ENCODE data around the gene STRA8. TPM values are rescaled to one million over a fixed set of nuclear protein-coding genes. Genes with fewer than 3 reads are reported as not detected.

STRA8 gene
- total RNA-seq, 1 experiment from 2014 or later: not detected

- H3K4me1 Mint-ChIP-seq (ENCODE audit: insufficient read depth, unreplicated experiment): no peaks in the 10 kb centered on the region
- no peak overlapping the region for H3K27ac Mint-ChIP-seq (ENCODE audit: low read depth, unreplicated experiment)
- POLR2A ChIA-PET: interaction anchor here (1.0 to 1.2 kb wide), 2 partner anchors 19 to 26 kb away, joined by 3 read pairs; no protein-coding TSS in a partner anchor
- TF ChIP-seq CTCF (IDR thresholded peaks at IDR 0.05; ENCODE audit: unreplicated experiment): no peak
- H3K36me3 Mint-ChIP-seq (ENCODE audit: insufficient read depth, unreplicated experiment): peaks cover 6% of the 10 kb centered on the region
- no peak for DNase-seq (ENCODE audit: unreplicated experiment)
- intact Hi-C loops (cut with micrococcal nuclease): no loop called here
- H3K27me3 Mint-ChIP-seq (ENCODE audit: insufficient read depth, unreplicated experiment): no peaks in the 10 kb centered on the region
- H3K9me3 Mint-ChIP-seq (ENCODE audit: unreplicated experiment): no peaks in the 10 kb centered on the region
- BruUV-seq (replicated peaks): no TSS peak
- CTCF ChIA-PET: interaction anchor here (0.6 to 1.2 kb wide), 2 partner anchors 15 to 18 kb away, joined by 3 to 4 read pairs; no protein-coding TSS in a partner anchor
- no peak overlapping the region for H3K4me3 Mint-ChIP-seq (ENCODE audit: unreplicated experiment)
Observed at GRCh38 chr7:135195156-135195555, 38.5 kb upstream of the STRA8 start.

- BruUV-seq (replicated peaks): no TSS peak
- Mint-ChIP-seq H3K9me3 (ENCODE audit: unreplicated experiment) (no peaks in the 10 kb centered on the region), H3K4me3 (ENCODE audit: unreplicated experiment) (no peak overlapping the region), H3K4me1 (ENCODE audit: insufficient read depth, unreplicated experiment) (no peaks in the 10 kb centered on the region), H3K27ac (ENCODE audit: low read depth, unreplicated experiment) (no peak overlapping the region), H3K27me3 (ENCODE audit: insufficient read depth, unreplicated experiment) (no peaks in the 10 kb centered on the region), H3K36me3 (ENCODE audit: insufficient read depth, unreplicated experiment) (peaks cover 6% of the 10 kb centered on the region)
- CTCF ChIA-PET: interaction anchor here (0.6 to 1.8 kb wide), 2 partner anchors 8 to 79 kb away, joined by 3 to 5 read pairs; no protein-coding TSS in a partner anchor
- intact Hi-C loops (cut with micrococcal nuclease): no loop called here
- no peak for DNase-seq (ENCODE audit: unreplicated experiment)
- TF ChIP-seq CTCF (IDR thresholded peaks at IDR 0.05; ENCODE audit: unreplicated experiment): no peak
- POLR2A ChIA-PET: interaction anchor here (0.6 kb wide), 1 partner anchor 15 kb away, joined by 3 read pairs; the partner anchor contains the start of gene WDR91
Observed at GRCh38 chr7:135195968-135196629, 37.5 kb upstream of the STRA8 start.

GRCh38 chr7:135197343-135197742, 36.3 kb upstream of the STRA8 start:
- no peak overlapping the region for H3K27ac Mint-ChIP-seq (ENCODE audit: low read depth, unreplicated experiment)
- H3K4me3 Mint-ChIP-seq (ENCODE audit: unreplicated experiment): no peak overlapping the region
- H3K9me3 Mint-ChIP-seq (ENCODE audit: unreplicated experiment): no peaks in the 10 kb centered on the region
- no peaks in the 10 kb centered on the region for H3K27me3 Mint-ChIP-seq (ENCODE audit: insufficient read depth, unreplicated experiment)
- intact Hi-C loops (cut with micrococcal nuclease): no loop called here
- H3K36me3 Mint-ChIP-seq (ENCODE audit: insufficient read depth, unreplicated experiment): peaks cover 10% of the 10 kb centered on the region
- ChIA-PET CTCF (interaction anchor here (0.7 to 1.8 kb wide), 2 partner anchors 10 to 549 kb away, joined by 3 to 5 read pairs; no protein-coding TSS in a partner anchor), POLR2A (interaction anchor here (0.8 kb wide), 1 partner anchor 13 kb away, joined by 3 read pairs; no protein-coding TSS in a partner anchor)
- no TSS peak for BruUV-seq (replicated peaks)
- DNase-seq (ENCODE audit: unreplicated experiment): no peak
- H3K4me1 Mint-ChIP-seq (ENCODE audit: insufficient read depth, unreplicated experiment): no peaks in the 10 kb centered on the region
- TF ChIP-seq CTCF (IDR thresholded peaks at IDR 0.05; ENCODE audit: unreplicated experiment): no peak

GRCh38 chr7:135197906-135198655, 35.6 kb upstream of the STRA8 start:
- DNase-seq (ENCODE audit: unreplicated experiment): no peak
- no peak for TF ChIP-seq CTCF (IDR thresholded peaks at IDR 0.05; ENCODE audit: unreplicated experiment)

More at GRCh38 chr7:135197906-135198655, 35.6 kb upstream of the STRA8 start:
- Mint-ChIP-seq H3K27ac (ENCODE audit: low read depth, unreplicated experiment) (no peak overlapping the region), H3K9me3 (ENCODE audit: unreplicated experiment) (no peaks in the 10 kb centered on the region), H3K36me3 (ENCODE audit: insufficient read depth, unreplicated experiment) (peaks cover 14% of the 10 kb centered on the region), H3K4me1 (ENCODE audit: insufficient read depth, unreplicated experiment) (no peaks in the 10 kb centered on the region), H3K27me3 (ENCODE audit: insufficient read depth, unreplicated experiment) (no peaks in the 10 kb centered on the region), H3K4me3 (ENCODE audit: unreplicated experiment) (no peak overlapping the region)
- intact Hi-C loops (cut with micrococcal nuclease): no loop called here
- ChIA-PET POLR2A (interaction anchor here (0.5 to 0.9 kb wide), 3 partner anchors 12 to 446 kb away, joined by 3 to 5 read pairs (median 3); no protein-coding TSS in a partner anchor), CTCF (interaction anchor here (0.7 to 1.8 kb wide), 2 partner anchors 10 to 27 kb away, joined by 3 to 5 read pairs; partner anchors contain the start of gene CYREN)
- no TSS peak for BruUV-seq (replicated peaks)
